ENCODE results near the gene CGB2.
"Not testable (repeated sequence)": the region's sequence is repeated elsewhere in the genome, so short reads cannot be mapped to it uniquely, and the experiment has no call there.

The CGB2 gene

GRCh38 chr19:49014123-49014869 lies 17.4 kb upstream of the CGB2 start:
- Histone ChIP-seq H3K4me3 (ENCODE audit: low read depth, low read length) (no peak overlapping the region), H3K27me3 (ENCODE audit: control insufficient read depth, insufficient read depth, low read length) (peaks cover 13% of the 10 kb centered on the region), H3K9ac (ENCODE audit: low read depth, low read length) (no peak overlapping the region), H3K36me3 (ENCODE audit: control insufficient read depth, insufficient read depth, low read length) (peaks cover 56% of the 10 kb centered on the region), H3K9me3 (ENCODE audit: control insufficient read depth, insufficient read depth, low read length) (no peaks in the 10 kb centered on the region), H3K4me1 (ENCODE audit: control insufficient read depth, insufficient read depth, low read length) (peaks cover 3% of the 10 kb centered on the region)

- Histone ChIP-seq H3K9me3 (ENCODE audit: control insufficient read depth, insufficient read depth, low read length) (no peaks in the 10 kb centered on the region), H3K27me3 (ENCODE audit: control insufficient read depth, insufficient read depth, low read length) (peaks cover 13% of the 10 kb centered on the region), H3K4me3 (ENCODE audit: low read depth, low read length) (no peak overlapping the region), H3K9ac (ENCODE audit: low read depth, low read length) (no peak overlapping the region), H3K36me3 (ENCODE audit: control insufficient read depth, insufficient read depth, low read length) (peaks cover 50% of the 10 kb centered on the region), H3K4me1 (ENCODE audit: control insufficient read depth, insufficient read depth, low read length) (peaks cover 3% of the 10 kb centered on the region)
Observed at GRCh38 chr19:49014870-49015255, 16.8 kb upstream of the CGB2 start.

- peaks cover 24% of the 10 kb centered on the region for H3K27me3 ChIP-seq (ENCODE audit: control insufficient read depth, insufficient read depth, low read length)
- no peaks in the 10 kb centered on the region for H3K9me3 ChIP-seq (ENCODE audit: control insufficient read depth, insufficient read depth, low read length)
- H3K4me1 ChIP-seq (ENCODE audit: control insufficient read depth, insufficient read depth, low read length) = peaks cover 9% of the 10 kb centered on the region
- H3K9ac ChIP-seq (ENCODE audit: low read depth, low read length) = no peak overlapping the region
- H3K4me3 ChIP-seq (ENCODE audit: low read depth, low read length) = no peak overlapping the region
- H3K36me3 ChIP-seq (ENCODE audit: control insufficient read depth, insufficient read depth, low read length) = peaks cover 38% of the 10 kb centered on the region
Observed at GRCh38 chr19:49016067-49016839, 15.4 kb upstream of the CGB2 start.

- peaks cover 29% of the 10 kb centered on the region for H3K36me3 ChIP-seq (ENCODE audit: control insufficient read depth, insufficient read depth, low read length)
- peak within 1 kb of the TSS; percentile 24 for H3K9ac ChIP-seq (ENCODE audit: low read depth, low read length)
- peaks cover 30% of the 10 kb centered on the region for H3K27me3 ChIP-seq (ENCODE audit: control insufficient read depth, insufficient read depth, low read length)
- H3K4me1 ChIP-seq (ENCODE audit: control insufficient read depth, insufficient read depth, low read length) = peaks cover 9% of the 10 kb centered on the region
- no peaks in the 10 kb centered on the region for H3K9me3 ChIP-seq (ENCODE audit: control insufficient read depth, insufficient read depth, low read length)
- H3K4me3 ChIP-seq (ENCODE audit: low read depth, low read length) = peak within 1 kb of the TSS; percentile 50
Observed at GRCh38 chr19:49017041-49017665, 14.5 kb upstream of the CGB2 start, which contains the start of gene LHB. Gene LHB, minus strand, starts transcription at chr19:49017091. Its CDS starts 10 bp downstream, at chr19:49017081.

- H3K9ac ChIP-seq (ENCODE audit: low read depth, low read length) = peak overlapping the region; percentile 24
- peak overlapping the region; percentile 50 for H3K4me3 ChIP-seq (ENCODE audit: low read depth, low read length)
Observed at GRCh38 chr19:49017666-49018351, 13.9 kb upstream of the CGB2 start.

GRCh38 chr19:49018388-49019241 lies 13.1 kb upstream of the CGB2 start:
- H3K4me1 ChIP-seq (ENCODE audit: control insufficient read depth, insufficient read depth, low read length); H3K9me3 ChIP-seq (ENCODE audit: control insufficient read depth, insufficient read depth, low read length); H3K9ac ChIP-seq (ENCODE audit: low read depth, low read length): not testable (repeated sequence)
- H3K4me3 ChIP-seq (ENCODE audit: low read depth, low read length) = peak overlapping the region; percentile 50
- peaks cover 25% of the 10 kb centered on the region for H3K36me3 ChIP-seq (ENCODE audit: control insufficient read depth, insufficient read depth, low read length)
- peaks cover 30% of the 10 kb centered on the region for H3K27me3 ChIP-seq (ENCODE audit: control insufficient read depth, insufficient read depth, low read length)

More at GRCh38 chr19:49017666-49018351, 13.9 kb upstream of the CGB2 start:
- no peaks in the 10 kb centered on the region for H3K9me3 ChIP-seq (ENCODE audit: control insufficient read depth, insufficient read depth, low read length)
- H3K36me3 ChIP-seq (ENCODE audit: control insufficient read depth, insufficient read depth, low read length) = peaks cover 25% of the 10 kb centered on the region
- H3K27me3 ChIP-seq (ENCODE audit: control insufficient read depth, insufficient read depth, low read length) = peaks cover 30% of the 10 kb centered on the region
- peaks cover 9% of the 10 kb centered on the region for H3K4me1 ChIP-seq (ENCODE audit: control insufficient read depth, insufficient read depth, low read length)

GRCh38 chr19:49019242-49019932 lies 12.3 kb upstream of the CGB2 start:
- H3K4me3 ChIP-seq (ENCODE audit: low read depth, low read length) = peak overlapping the region; percentile 53
- H3K4me1 ChIP-seq (ENCODE audit: control insufficient read depth, insufficient read depth, low read length) = peaks cover 9% of the 10 kb centered on the region
- H3K27me3 ChIP-seq (ENCODE audit: control insufficient read depth, insufficient read depth, low read length) = peaks cover 30% of the 10 kb centered on the region
- H3K9ac ChIP-seq (ENCODE audit: low read depth, low read length) = no peak overlapping the region
- H3K36me3 ChIP-seq (ENCODE audit: control insufficient read depth, insufficient read depth, low read length) = peaks cover 18% of the 10 kb centered on the region
- H3K9me3 ChIP-seq (ENCODE audit: control insufficient read depth, insufficient read depth, low read length) = no peaks in the 10 kb centered on the region

GRCh38 chr19:49020342-49020741 lies 11.3 kb upstream of the CGB2 start:
- peaks cover 30% of the 10 kb centered on the region for H3K27me3 ChIP-seq (ENCODE audit: control insufficient read depth, insufficient read depth, low read length)
- H3K4me1 ChIP-seq (ENCODE audit: control insufficient read depth, insufficient read depth, low read length) = peaks cover 9% of the 10 kb centered on the region
- peak overlapping the region; percentile 30 for H3K4me3 ChIP-seq (ENCODE audit: low read depth, low read length)

GRCh38 chr19:49020931-49021895 lies 10.5 kb upstream of the CGB2 start:
- Histone ChIP-seq H3K4me1 (ENCODE audit: control insufficient read depth, insufficient read depth, low read length) (peaks cover 9% of the 10 kb centered on the region), H3K4me3 (ENCODE audit: low read depth, low read length) (no peak overlapping the region), H3K9ac (ENCODE audit: low read depth, low read length) (no peak overlapping the region)

More at GRCh38 chr19:49020342-49020741, 11.3 kb upstream of the CGB2 start:
- no peak overlapping the region for H3K9ac ChIP-seq (ENCODE audit: low read depth, low read length)
- H3K36me3 ChIP-seq (ENCODE audit: control insufficient read depth, insufficient read depth, low read length) = peaks cover 10% of the 10 kb centered on the region
- H3K9me3 ChIP-seq (ENCODE audit: control insufficient read depth, insufficient read depth, low read length) = no peaks in the 10 kb centered on the region

More at GRCh38 chr19:49020931-49021895, 10.5 kb upstream of the CGB2 start:
- Histone ChIP-seq H3K36me3 (ENCODE audit: control insufficient read depth, insufficient read depth, low read length) (peaks cover 1% of the 10 kb centered on the region), H3K27me3 (ENCODE audit: control insufficient read depth, insufficient read depth, low read length) (peaks cover 30% of the 10 kb centered on the region), H3K9me3 (ENCODE audit: control insufficient read depth, insufficient read depth, low read length) (no peaks in the 10 kb centered on the region)

All from iPS-15b (cell line).